ENCODE data around the gene ADAMTS19.

The ADAMTS19 gene

GRCh38 chr5:129724647-129725046 lies 264.5 kb downstream of the ADAMTS19 start:
- no peak overlapping the region for H3K4me3 ChIP-seq (ENCODE audit: control insufficient read depth, low read depth, low read length)
- no peak for DNase-seq (ENCODE audit: low read depth)
- TF ChIP-seq, protein P1, sequence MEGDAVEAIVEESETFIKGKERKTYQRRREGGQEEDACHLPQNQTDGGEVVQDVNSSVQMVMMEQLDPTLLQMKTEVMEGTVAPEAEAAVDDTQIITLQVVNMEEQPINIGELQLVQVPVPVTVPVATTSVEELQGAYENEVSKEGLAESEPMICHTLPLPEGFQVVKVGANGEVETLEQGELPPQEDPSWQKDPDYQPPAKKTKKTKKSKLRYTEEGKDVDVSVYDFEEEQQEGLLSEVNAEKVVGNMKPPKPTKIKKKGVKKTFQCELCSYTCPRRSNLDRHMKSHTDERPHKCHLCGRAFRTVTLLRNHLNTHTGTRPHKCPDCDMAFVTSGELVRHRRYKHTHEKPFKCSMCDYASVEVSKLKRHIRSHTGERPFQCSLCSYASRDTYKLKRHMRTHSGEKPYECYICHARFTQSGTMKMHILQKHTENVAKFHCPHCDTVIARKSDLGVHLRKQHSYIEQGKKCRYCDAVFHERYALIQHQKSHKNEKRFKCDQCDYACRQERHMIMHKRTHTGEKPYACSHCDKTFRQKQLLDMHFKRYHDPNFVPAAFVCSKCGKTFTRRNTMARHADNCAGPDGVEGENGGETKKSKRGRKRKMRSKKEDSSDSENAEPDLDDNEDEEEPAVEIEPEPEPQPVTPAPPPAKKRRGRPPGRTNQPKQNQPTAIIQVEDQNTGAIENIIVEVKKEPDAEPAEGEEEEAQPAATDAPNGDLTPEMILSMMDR (IDR thresholded peaks at IDR 0.05; ENCODE audit: control insufficient read depth, insufficient read depth, low read depth, low read length, missing control alignments): no peak

- TF ChIP-seq, protein P1 (IDR thresholded peaks at IDR 0.05; ENCODE audit: control insufficient read depth, insufficient read depth, low read depth, low read length, missing control alignments): no peak
- DNase-seq (ENCODE audit: low read depth): no peak
- H3K4me3 ChIP-seq (ENCODE audit: control insufficient read depth, low read depth, low read length): no peak overlapping the region
Observed at GRCh38 chr5:129739773-129740172, 279.7 kb downstream of the ADAMTS19 start.

GRCh38 chr5:129743541-129744187 lies 283.6 kb downstream of the ADAMTS19 start:
- no peak overlapping the region for H3K4me3 ChIP-seq (ENCODE audit: control insufficient read depth, low read depth, low read length)
- DNase-seq (ENCODE audit: low read depth): no peak
- TF ChIP-seq, protein P1 (IDR thresholded peaks at IDR 0.05; ENCODE audit: control insufficient read depth, insufficient read depth, low read depth, low read length, missing control alignments): no peak

DNA sequence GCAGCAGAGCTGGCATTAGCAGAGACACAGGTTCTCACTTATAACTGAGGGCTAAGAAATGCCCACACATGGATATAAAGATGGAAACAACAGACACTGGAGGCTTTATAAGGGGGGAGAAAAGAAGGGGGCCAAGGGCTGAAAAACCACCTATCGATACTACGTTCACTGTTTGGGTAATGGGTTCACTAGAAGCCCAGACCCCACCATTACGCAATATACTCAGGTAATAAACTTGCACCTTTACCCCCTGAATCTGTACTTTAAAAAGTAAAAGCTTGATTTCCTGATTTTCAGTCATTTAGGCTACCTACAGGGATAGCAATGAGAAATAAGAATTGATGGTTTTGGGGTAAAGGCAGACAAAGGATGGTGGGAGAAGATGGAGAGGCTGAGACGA lies 285.9 kb downstream of the ADAMTS19 start:
- TF ChIP-seq, protein P1 (IDR thresholded peaks at IDR 0.05; ENCODE audit: control insufficient read depth, insufficient read depth, low read depth, low read length, missing control alignments): no peak
- DNase-seq (ENCODE audit: low read depth): no peak
- H3K4me3 ChIP-seq (ENCODE audit: control insufficient read depth, low read depth, low read length): no peak overlapping the region

- H3K4me3 ChIP-seq (ENCODE audit: control insufficient read depth, low read depth, low read length): no peak overlapping the region
- TF ChIP-seq, protein P1 (IDR thresholded peaks at IDR 0.05; ENCODE audit: control insufficient read depth, insufficient read depth, low read depth, low read length, missing control alignments): no peak
- DNase-seq (ENCODE audit: low read depth): no peak
Observed at GRCh38 chr5:129746876-129747275, 286.8 kb downstream of the ADAMTS19 start.

- TF ChIP-seq, protein P1 (IDR thresholded peaks at IDR 0.05; ENCODE audit: control insufficient read depth, insufficient read depth, low read depth, low read length, missing control alignments): no peak
- DNase-seq (ENCODE audit: low read depth): no peak
- no peak within 1 kb of the TSS for H3K4me3 ChIP-seq (ENCODE audit: control insufficient read depth, low read depth, low read length)
Observed at GRCh38 chr5:129747572-129748407, 287.7 kb downstream of the ADAMTS19 start, which contains the start of gene MINAR2. Gene MINAR2, plus strand, starts transcription at chr5:129748094. Its CDS starts 97 bp downstream, at chr5:129748191.

Data from AG09309 (cell line).